Activated gamma-delta T cell (primary cell): ENCODE measurements around the gene TULP1.
A peak's percentile ranks its signal among the peaks of the same experiment; 100 is the strongest.

Source experiments
- DNase-seq: peaks from one replicate; lab custom pipeline; 2025; lab: John Stamatoyannopoulos, UW

Gene TULP1

DNA sequence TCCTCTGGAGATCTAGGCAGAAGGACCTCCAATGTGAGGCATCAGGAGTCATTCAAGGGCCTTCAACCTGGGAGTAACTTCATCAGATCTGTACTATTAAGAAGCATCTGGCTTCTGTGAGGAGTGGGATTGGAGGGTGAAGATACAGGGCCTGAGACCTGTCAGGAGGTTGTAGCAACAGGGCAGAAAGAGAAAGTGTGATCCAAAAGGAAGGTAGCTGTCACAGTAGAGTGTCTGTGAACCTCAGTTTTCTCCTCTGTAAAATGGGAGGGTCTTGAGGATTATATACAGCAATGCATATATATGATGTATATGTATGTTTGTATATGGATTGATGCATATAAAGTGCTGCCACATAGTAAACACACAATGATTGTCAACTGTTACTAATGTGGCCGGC lies 47.0 kb downstream of the TULP1 start:
- no peak for DNase-seq

DNA sequence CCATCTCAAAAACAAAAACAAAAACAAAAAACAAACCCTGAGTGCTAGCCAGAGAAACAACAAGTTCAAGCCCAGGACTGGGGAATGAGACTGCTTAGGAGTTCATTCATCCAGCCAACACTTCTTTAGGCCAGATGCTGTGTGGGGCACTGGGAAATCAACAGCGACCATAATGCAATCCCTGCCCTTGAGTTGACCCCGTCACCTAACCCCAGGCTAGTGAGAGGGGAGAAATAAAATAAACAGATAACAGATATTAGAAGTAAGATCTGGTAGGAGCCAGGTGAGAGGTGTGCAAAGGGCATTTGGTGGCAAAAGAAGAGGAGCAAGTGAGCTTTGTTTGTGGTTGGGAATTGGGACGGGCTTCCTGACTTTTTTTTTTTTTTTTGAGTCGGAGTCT lies 49.4 kb downstream of the TULP1 start:
- no peak for DNase-seq

GRCh38 chr6:35461270-35461669 lies 51.4 kb downstream of the TULP1 start:
- DNase-seq, result no peak

DNA sequence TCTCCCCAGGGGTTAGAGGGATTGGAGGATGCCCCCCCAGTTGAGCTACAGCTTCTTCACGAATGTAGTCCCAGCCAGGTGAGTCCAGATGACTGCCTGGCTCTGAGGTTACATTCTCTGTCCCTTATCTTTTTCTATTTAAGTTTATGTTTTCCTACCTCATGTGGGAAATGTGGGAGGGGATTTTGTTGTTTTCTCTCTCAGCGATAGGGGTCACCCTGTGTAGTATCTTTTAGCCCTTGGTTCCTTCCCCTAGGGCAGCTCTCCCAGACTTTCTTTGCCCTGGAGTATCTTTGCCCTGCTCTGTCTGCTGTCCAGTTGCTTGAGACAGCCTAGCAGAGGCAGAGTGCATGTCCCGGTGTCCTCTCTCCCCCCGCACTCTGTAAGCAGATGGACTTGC lies 54.8 kb downstream of the TULP1 start:
- no peak for DNase-seq

DNA sequence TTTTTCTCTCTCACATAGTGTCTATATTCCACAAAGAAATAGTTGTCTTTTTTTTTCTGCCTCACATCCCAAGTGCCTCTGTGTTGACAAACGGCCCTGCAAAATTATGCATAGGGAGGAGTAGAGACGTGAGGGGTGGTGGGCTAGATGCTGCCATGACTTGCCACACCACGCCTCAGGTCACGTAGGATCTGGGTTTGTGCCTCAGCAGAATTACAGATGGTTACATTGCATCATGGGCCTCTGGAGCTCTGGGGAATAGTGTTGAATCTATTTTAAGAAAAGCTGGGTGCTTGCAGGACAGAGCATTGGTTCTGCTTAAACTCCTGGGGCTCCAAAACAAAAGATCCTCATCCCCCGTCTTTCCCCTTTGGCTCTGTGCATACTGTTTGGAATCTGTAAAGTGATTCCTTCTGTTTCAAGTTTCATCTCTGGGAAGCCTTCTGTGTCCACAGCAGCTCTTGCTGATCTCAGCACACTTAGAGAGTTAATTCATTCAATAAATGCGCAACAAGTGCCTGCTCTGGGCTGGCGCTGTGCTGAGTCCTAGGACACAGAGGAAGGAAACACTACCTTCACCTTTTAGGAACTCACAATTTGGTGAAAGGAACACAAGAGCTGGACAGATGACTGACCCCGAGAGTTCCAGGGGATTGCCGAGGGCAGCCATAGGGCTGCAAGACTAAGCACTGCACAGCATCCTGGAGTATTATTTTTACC lies 58.1 kb downstream of the TULP1 start:
- no peak for DNase-seq

DNA sequence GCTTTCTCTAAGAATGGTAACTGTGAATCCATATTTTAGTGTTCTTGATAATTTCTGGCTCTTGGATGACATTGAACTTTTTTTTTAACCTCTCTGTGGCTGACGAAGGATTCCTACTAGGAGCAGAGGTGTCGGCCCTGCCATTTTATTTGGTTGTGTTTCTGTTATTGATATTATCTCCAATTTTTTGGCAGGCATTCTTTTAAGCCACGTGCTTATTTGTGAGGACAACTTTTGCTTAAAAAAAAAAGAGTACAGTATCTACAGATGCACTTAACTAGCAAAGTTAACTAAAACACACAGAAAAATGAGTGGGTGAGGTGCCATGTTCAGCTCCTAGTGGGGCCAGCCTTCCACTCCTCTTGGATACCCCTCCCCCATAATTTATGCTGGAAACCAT lies 59.5 kb downstream of the TULP1 start:
- DNase-seq, result no peak

DNA sequence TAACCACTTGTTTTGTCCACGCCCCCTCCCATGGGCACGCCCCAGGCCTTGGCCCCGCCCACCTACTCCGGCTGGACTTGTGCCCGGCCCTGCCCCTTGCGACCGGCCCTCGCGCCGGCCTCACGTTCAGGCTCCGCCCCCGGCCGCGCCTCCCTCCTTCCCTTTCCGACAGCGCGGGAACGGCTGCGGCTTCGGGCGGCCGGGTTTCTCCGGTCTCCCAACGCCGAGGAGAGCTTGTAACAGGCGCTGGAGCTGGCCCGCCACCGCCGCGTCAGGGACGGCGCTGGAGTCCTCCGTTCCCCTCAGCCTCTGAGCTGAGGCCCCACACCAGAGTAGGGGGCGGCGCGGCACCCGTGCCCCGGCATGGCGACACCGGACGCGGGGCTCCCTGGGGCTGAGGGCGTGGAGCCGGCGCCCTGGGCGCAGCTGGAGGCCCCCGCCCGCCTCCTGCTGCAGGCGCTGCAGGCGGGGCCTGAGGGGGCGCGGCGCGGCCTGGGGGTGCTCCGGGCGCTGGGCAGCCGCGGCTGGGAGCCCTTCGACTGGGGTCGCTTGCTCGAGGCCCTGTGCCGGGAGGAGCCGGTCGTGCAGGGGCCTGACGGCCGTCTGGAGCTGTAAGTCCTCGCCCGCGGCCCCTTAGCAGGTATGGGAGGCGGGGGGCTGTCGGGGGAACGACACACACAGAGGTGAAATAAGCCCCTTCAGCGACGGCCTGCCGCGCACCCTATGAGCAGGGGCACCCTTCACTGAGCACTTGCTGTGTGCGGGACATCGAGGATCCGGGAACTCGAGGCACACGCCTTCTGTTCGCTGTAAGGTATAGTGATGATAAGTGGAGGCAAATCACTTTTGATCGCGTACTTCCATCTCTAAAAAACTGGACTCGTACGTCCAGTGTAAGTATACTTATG lies 60.3 kb downstream of the TULP1 start, which contains the start of gene FANCE:
TSS of gene FANCE (plus strand) at position 156 of the 908 bp plus-strand sequence. CDS start at position 364, 208 bp downstream.
- DNase-seq, result peak; percentile 78

- DNase-seq, result no peak
Observed at GRCh38 chr6:35451354-35452182, 61.1 kb downstream of the TULP1 start.

DNA sequence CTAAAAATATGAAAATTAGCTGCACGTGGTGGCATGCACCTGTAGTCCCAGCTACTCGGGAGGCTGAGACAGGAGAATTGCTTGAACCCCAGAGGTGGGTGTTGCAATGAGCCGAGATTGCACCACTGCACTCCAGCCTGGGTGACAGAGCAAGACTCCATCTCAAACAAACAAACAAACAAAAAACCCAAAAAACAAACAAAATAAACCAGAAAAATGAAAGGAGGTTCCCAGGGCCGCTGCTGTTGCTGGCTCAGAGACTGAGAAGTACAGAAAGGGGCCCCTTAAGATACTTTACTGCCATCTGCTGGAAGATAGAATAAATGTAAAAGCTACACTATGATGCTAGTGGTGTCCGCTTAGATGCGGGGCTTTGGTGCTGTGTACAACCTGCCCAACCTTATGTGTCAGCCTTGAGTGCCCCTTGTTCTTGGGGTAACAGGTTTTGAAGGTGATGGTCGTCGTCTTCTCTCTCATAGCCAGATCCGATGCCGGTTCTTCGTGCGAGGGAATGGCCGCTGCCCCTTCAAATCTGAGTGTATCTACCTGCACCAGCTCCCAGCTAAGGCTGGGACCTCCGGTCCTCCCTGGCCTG lies 63.3 kb downstream of the TULP1 start:
- DNase-seq, result no peak

DNA sequence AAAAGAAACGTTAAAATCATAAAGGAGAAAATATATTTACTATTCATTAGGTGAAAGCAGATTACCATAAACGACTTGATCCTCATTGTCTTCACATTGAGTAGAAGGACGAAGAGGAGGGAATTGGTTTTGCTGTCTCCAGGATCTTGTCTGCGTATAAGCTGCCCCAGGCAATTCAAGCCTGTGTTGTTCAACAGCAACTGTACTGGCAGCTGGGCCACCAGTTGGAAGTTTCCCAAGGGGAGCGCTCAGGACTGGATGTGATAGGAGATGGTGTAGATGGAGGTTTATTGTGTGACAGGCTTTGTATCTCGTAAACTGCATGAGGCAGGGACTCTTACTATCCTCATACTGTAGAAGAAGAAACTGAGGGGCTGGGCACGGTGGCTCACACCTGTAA lies 64.5 kb downstream of the TULP1 start:
- DNase-seq, result no peak
